ENCODE data around the gene EPHB2.
"Not testable (repeated sequence)": the region's sequence is repeated elsewhere in the genome, so short reads cannot be mapped to it uniquely, and the experiment has no call there.

EPHB2 gene

GRCh38 chr1:22710701-22711049 lies at the start of gene EPHB2:
TSS of gene EPHB2 (plus strand) at chr1:22710839. CDS start at chr1:22710983, 144 bp downstream.
- no peak for DNase-seq
- in situ Hi-C loops (cut with MboI; ENCODE audit: low pct_unique_long_range_greater_than_20kb, low sequenced_read_pairs), result no loop called here

- in situ Hi-C loops (cut with MboI; ENCODE audit: low pct_unique_long_range_greater_than_20kb, low sequenced_read_pairs), result no loop called here
- DNase-seq, result no peak
Observed at GRCh38 chr1:22661880-22662279, 48.8 kb upstream of the EPHB2 start.

- in situ Hi-C loops (cut with MboI; ENCODE audit: low pct_unique_long_range_greater_than_20kb, low sequenced_read_pairs), result no loop called here
- DNase-seq, result peak; percentile 26
Observed at GRCh38 chr1:22662318-22662717, 48.3 kb upstream of the EPHB2 start.

- in situ Hi-C loops (cut with MboI; ENCODE audit: low pct_unique_long_range_greater_than_20kb, low sequenced_read_pairs), result no loop called here
- DNase-seq, result no peak
Observed at GRCh38 chr1:22662986-22663408, 47.6 kb upstream of the EPHB2 start.

GRCh38 chr1:22665752-22666151 lies 44.9 kb upstream of the EPHB2 start:
- peak; percentile 18 for DNase-seq

GRCh38 chr1:22666412-22666811 lies 44.2 kb upstream of the EPHB2 start:
- DNase-seq, result no peak
- in situ Hi-C loops (cut with MboI; ENCODE audit: low pct_unique_long_range_greater_than_20kb, low sequenced_read_pairs), result no loop called here

More at GRCh38 chr1:22665752-22666151, 44.9 kb upstream of the EPHB2 start:
- in situ Hi-C loops (cut with MboI; ENCODE audit: low pct_unique_long_range_greater_than_20kb, low sequenced_read_pairs), result no loop called here

- in situ Hi-C loops (cut with MboI; ENCODE audit: low pct_unique_long_range_greater_than_20kb, low sequenced_read_pairs); DNase-seq: not testable (repeated sequence)
Observed at GRCh38 chr1:22668840-22669239, 41.8 kb upstream of the EPHB2 start.

- no peak for DNase-seq
- in situ Hi-C loops (cut with MboI; ENCODE audit: low pct_unique_long_range_greater_than_20kb, low sequenced_read_pairs), result no loop called here
Observed at GRCh38 chr1:22670352-22670975, 40.2 kb upstream of the EPHB2 start.

DNA sequence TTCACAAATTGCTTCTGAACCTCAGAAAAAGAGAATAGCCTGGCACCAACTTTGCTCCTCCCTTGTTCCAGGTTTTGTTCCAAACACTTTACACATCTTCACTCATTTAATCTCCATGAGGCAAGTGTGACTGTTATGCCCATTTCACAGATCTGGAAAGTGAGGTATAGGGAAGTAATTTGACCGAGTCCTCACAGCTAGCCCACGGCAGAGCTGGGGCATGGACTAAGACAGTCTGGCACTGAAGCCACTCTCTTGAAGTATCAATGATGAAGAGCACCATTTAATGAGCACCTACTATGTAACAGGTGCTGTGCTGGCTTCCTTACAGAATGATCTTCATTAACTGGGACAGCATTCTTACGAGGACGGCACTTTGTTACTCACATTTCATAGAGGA lies 38.6 kb upstream of the EPHB2 start:
- no peak for DNase-seq
- in situ Hi-C loops (cut with MboI; ENCODE audit: low pct_unique_long_range_greater_than_20kb, low sequenced_read_pairs), result no loop called here

GRCh38 chr1:22673486-22674409 lies 36.9 kb upstream of the EPHB2 start:
- DNase-seq, result peak; percentile 43
- in situ Hi-C loops (cut with MboI; ENCODE audit: low pct_unique_long_range_greater_than_20kb, low sequenced_read_pairs), result no loop called here

- in situ Hi-C loops (cut with MboI; ENCODE audit: low pct_unique_long_range_greater_than_20kb, low sequenced_read_pairs), result no loop called here
- DNase-seq, result no peak
Observed at GRCh38 chr1:22674410-22674749, 36.3 kb upstream of the EPHB2 start.

DNA sequence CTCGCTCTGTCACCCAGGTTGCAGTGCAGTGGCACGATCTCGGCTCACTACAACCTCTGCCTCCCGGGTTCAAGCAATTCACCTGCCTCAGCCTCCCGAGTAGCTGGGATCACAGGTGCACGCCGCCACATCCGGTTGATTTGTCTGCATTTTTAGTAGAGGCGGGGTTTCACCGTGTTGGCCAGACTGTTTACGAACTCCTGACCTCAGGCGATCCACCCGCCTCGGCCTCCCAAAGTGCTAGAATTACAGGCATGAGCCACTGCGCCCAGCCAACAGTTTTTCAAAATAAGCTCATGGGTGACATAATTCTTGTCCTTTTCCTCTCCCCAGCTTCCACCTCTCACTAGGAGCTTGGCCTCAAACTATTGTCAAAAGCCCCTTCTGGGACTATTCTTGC lies 34.5 kb upstream of the EPHB2 start:
- in situ Hi-C loops (cut with MboI; ENCODE audit: low pct_unique_long_range_greater_than_20kb, low sequenced_read_pairs), result not testable (repeated sequence)

DNA sequence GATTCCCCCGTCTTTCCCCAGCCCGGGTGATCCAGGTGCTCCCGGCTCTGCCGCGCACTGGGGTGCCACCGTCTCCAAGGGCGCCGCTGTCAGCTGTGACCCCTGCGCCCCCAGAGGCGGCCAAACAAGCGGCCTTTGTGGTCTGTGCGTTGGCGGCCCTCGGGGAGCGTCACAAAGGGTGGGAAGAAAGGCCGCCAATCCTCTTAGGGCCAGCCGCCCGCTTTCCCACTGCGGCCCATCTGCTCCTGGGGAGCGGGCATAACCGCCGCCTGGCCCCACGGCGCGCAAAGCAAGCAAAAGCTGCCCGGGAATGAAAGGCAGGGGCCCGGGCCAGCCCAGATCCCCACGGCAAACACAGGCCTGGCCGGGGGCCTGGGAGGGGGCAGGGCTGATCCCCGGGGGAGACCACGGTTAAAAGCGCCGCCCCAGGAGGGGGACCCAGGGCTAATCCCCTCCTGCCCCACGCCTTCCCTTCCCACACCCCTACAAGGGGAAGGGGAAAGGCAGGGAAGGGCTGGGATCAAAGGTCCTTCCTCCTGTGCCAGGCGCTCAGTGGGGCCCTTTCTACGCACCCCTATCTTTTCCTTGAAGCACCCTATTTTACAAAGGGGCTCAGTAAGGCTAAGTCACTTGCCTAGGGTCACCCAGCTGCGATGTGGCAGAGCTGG lies 33.6 kb upstream of the EPHB2 start:
- in situ Hi-C loops (cut with MboI; ENCODE audit: low pct_unique_long_range_greater_than_20kb, low sequenced_read_pairs), result no loop called here
- DNase-seq, result no peak

More for the DNA sequence above, 34.5 kb upstream of the EPHB2 start:
- not testable (repeated sequence) for DNase-seq

DNA sequence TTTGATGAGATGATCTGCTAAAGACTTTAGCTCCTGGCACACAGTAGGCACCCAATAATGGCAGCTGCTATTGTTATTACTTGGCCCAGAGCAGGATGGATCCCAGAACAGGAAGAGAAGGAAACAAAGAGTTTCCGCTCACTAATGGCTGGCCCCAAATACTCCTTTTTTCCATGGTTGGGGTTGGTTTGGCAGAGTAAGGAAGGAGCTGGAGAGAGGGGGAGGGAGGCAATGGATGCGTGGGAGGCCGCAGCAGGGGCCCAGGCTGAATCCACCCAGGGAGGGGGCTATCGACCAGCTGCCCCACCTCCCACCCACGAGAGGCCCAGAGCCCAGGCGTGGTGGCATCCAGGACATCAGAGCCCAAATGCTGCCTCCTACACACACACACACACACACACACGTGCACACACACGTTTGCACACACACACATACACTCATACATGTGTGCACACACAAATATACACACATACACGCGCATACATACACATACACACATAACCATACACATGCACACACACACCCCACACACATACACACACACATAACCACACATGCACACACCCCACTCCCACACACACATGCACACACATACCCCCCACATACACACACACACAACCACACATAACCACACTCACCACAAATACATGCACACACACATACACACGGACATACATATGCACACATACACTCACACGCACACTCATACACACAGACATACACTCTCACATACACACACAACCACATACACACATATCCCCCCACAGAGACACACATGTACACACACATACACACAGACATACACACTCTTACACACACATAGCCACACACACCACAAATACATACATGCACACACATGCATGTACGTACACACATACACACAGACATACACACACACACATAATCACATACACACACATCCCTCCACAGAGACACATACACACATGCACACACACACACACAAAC lies 32.4 kb upstream of the EPHB2 start:
- DNase-seq, result no peak
- in situ Hi-C loops (cut with MboI; ENCODE audit: low pct_unique_long_range_greater_than_20kb, low sequenced_read_pairs), result no loop called here

DNA sequence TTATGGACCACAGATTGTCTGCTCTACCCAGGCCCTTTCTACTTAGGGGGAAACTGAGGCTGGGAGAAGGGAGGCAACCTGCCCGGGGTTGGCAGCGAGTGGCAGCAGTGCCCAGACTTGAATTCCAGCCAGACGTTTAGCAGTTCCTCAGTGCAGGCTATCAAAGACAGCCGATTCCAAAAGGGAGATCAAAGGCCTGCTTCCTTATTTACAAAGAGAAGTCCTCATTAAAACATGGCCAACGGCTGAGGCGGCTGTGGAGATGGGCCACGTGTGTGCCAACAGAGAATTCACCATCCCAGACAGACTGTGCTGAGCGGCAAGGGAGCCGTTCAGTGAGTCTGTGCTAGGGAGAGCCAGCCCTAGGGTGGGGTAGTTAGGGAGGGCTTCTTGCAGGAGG lies 29.9 kb upstream of the EPHB2 start:
- in situ Hi-C loops (cut with MboI; ENCODE audit: low pct_unique_long_range_greater_than_20kb, low sequenced_read_pairs), result no loop called here
- no peak for DNase-seq

DNA sequence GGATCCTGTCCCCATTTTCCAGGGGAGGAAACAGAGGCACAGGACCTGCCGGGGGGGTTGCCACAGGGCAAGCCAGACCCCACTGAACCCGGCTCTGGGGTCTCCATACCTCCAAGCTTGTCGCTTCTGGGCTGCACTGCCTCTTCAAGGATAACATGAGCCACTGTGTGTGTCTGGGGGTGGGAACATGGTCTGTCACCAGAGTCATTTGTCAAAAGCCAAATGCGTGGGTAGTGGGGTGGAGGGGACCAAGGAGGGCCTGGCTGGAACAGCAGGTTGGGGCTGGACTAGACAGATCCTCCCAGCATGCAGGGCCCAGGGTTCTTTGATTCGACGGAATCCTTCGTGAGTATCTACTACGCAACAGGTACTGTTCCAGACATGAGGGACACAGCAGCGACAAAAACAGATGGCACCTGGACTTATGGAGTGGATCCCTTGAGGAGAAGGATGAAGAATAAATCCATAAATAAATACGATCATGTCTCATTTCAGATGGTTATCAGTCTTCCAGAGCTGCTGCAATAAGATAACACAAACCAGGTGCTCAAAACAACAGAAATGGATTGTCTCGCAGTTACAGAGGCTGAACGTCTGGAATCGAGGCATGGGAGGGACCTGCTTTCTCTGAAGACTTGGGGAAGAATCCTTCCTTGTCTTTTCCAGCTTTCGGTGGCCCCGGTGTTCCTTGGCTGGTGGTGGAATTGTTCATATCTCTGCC lies 28.9 kb upstream of the EPHB2 start:
- in situ Hi-C loops (cut with MboI; ENCODE audit: low pct_unique_long_range_greater_than_20kb, low sequenced_read_pairs), result no loop called here
- DNase-seq, result no peak

GRCh38 chr1:22683547-22683946 lies 27.1 kb upstream of the EPHB2 start:
- DNase-seq, result no peak
- in situ Hi-C loops (cut with MboI; ENCODE audit: low pct_unique_long_range_greater_than_20kb, low sequenced_read_pairs), result no loop called here

- in situ Hi-C loops (cut with MboI; ENCODE audit: low pct_unique_long_range_greater_than_20kb, low sequenced_read_pairs), result no loop called here
- no peak for DNase-seq
Observed at GRCh38 chr1:22685591-22686059, 25.0 kb upstream of the EPHB2 start.
